SHP77 treated with DMSO at 0.1 percent for 48 hours (cell line): Measurements from ENCODE around the gene ZNF71.

Experiments used
- DNase-seq: peaks from one replicate; lab custom pipeline; 2025; lab: John Stamatoyannopoulos, UW

The ZNF71 gene

DNA sequence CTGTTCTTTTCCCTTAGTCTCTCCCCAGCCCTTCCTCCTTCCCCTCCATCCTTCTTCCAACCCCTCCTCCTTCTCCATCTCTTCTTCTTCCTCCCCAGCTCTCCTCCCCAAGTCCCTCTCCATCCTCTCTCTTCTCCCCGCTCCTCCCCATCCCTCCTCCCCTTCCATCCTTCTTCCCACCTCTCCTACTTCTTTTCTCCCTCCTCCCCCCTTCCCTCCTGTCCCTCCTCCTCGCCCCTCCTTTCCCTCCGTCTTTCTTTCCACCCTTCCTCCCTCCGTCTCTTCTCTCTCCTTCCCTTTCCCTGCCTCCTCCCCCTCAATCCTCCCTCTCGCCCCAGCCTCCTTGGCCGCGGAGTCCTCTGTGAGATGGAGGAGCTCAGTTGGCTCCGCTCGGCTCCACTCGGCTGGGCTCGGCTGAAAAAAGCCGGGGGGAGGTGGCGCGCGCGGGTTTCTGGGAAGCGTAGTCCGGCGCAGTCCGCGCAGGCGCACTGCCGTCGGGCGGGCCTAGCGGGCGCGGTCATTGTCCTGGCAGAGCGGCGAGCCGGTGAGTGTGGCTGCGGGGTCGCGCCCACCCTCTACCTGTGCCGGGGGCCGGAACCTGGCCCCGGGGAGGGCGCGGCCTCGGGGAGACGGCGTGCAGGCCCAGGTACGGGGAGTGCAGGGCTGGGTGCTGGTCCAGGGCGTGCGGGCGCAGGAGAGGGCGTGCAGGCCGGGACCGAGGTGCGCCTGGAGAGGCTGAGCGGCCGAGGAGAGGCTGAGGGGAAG is at the start of gene ZNF71:
Gene ZNF71 (plus strand): TSS at position 520 of the 765 bp plus-strand sequence. CDS start 6,257 bp downstream, outside the sequence.
- peak; percentile 42 for DNase-seq

GRCh38 chr19:56547535-56547934 is 47.6 kb upstream of the ZNF71 start:
- DNase-seq, result no peak

- DNase-seq, result no peak
Measured at GRCh38 chr19:56554272-56554869, 40.7 kb upstream of the ZNF71 start.

GRCh38 chr19:56562766-56563165 is 32.3 kb upstream of the ZNF71 start:
- no peak for DNase-seq

GRCh38 chr19:56566904-56567273 is 28.2 kb upstream of the ZNF71 start:
- DNase-seq, result no peak

DNA sequence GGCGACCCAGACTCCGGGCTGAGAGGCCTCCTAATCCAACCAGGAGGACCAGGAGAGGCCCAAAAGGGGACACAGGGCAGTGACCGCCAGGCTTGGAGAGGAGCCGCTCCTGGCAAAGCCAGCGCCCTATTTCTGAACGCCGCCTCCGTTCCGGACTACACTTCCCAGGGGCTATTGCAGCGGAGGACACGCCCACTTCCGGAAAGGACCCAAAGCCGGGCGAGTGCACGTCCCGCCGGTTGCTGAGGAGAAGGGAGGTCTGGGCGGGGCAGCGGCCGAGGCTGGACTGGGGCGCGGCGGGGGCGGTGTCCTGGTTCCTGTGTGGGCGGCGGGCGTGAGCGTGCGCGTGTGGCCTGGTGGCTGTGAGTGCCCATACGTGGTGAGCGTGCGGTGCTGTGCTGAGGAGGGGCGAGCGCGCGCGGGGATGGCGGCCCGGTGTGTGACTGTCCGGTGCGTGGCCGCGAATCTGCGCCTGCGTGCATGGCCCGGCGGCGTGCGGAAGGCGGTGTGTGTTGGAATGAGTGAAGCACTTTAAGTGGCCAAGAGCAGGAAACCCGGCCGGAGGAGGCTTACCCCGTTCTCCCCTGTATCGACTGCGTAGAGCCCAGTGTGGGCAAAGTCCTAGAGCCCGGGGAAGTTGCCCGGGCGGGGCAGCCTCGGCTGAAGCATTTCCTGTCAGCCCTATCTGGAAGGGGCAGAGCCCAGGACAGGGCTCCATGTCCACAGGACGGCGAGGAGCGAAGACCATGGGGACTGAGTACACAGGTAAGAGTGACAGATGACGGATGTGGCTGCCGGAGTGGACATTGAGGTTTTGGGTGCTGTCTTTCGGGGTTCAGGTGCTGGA is 27.6 kb upstream of the ZNF71 start, which contains the start of gene ZNF470:
Gene ZNF470 (plus strand): TSS at position 195 of the 847 bp plus-strand sequence. CDS start 2,844 bp downstream, outside the sequence.
- peak; percentile 79 for DNase-seq

- DNase-seq, result no peak
Measured at GRCh38 chr19:56572589-56572988, 22.5 kb upstream of the ZNF71 start.

- no peak for DNase-seq
Measured at GRCh38 chr19:56573914-56574313, 21.2 kb upstream of the ZNF71 start.

- DNase-seq, result no peak
Measured at GRCh38 chr19:56577719-56578602, 17.1 kb upstream of the ZNF71 start.

- DNase-seq, result no peak
Measured at GRCh38 chr19:56594446-56594782, 688 bp upstream of the ZNF71 start.

GRCh38 chr19:56595548-56595899 is 422 bp downstream of the ZNF71 start:
- no peak for DNase-seq

- no peak for DNase-seq
Measured at GRCh38 chr19:56596676-56597075, 1.6 kb downstream of the ZNF71 start.

DNA sequence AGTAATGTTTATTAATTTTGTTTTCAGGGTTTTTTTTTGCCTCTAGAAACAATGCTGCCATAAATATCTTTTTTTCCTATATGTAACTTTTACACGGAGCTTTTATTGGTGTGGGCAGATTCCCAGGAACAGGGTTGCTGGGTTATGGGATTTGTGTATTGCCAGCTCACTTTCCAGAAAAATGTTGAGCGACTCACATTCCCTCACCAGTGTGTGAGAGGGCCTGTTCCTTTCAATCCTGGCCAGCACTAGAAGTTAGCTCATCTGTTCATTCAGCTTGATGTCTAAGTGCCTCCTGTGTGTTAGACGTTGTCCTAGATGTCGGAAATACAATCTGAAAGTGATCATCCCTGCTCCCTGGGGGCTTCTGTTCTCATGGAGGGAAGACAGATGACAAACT is 2.6 kb downstream of the ZNF71 start:
- no peak for DNase-seq

DNA sequence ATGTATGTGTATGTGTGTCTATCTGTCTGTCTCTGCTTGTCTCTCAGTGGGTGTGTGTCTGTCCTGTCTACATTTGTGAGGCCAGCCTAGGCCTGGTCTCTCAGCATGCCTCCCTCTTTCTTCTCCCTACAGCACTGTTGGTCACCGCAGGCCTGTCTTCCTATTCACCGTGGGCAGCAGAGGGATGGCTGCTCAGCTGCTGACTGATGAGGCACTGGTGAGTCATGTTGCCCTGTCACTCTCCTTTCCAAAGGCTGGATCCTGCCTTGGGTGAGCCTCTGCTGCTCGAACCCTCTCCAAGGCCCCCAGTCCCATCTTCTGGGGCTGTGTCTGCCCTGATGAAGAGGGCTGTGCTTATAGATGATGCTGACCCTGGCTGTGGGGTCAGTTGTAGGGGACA is 6.3 kb downstream of the ZNF71 start:
- DNase-seq, result no peak

DNA sequence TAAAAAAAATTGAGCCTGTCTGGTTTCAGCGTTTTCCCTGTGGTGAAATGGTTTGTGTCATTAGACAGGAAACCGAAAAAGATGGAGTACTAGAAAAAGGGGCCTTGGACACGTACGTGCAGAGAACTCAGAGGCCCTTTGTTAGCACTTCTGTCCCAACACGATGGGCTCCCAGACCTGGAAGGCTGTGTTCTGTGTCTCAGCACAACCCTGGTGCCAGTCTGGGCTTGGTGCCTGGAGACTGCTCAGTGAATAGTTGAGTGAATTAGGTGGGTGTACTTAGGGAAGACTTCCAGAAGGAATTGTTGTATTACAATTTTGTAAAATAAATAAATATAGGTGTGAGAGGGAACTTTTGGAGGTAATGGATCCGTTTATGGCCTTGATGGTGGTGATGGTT is 8.7 kb downstream of the ZNF71 start:
- DNase-seq, result no peak

DNA sequence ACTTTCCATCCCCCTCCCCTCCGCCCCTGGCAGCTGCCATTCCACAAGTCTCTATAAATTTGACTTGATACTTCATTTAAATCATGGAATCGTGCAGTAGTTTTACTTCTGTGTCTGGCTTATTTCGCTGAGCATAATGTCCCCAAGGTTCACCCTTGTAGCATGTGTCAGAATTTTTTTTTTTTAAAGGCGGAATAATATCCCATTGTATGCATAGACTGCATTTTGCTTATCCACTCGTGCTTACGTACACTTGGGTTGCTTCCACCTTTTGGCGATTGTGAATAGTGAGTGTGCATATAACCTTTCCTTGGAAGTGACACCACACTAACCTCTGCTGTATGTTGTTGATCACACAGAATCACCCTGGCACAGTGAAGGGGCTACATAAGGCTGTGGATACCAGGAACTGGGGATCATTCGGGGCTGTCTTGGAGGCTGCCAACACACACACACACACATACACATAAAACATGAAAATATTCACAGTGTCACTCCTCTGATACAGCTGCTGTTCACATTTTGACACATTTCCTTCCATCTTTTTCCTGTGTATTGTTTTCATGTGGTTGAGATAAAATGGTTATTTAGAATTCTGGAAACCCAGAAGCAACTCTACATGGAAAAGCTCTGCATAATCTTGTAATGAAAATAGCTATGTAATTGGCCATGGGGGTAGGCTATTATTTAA is 13.3 kb downstream of the ZNF71 start:
- DNase-seq, result no peak

DNA sequence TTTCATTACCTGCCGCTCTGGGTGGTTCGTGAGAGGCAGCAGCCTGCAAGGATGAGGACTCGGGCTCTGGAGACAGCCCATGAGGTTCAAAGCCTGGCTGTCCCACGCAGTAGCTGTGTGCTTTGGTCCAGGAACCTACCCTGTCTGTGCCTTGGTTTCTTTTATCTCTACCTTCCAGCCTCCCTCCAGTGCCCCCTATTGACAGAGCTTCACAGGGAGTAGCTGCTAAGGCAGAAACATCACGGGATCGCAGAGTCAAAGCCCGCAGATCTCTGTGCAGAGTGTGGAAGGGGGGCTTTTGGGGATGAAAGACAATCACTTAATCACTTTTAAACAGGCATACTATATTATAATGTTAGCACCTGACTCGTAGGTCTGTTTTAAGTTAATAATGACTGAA is 16.2 kb downstream of the ZNF71 start:
- no peak for DNase-seq

GRCh38 chr19:56612737-56613136 is 17.6 kb downstream of the ZNF71 start:
- DNase-seq, result no peak

DNA sequence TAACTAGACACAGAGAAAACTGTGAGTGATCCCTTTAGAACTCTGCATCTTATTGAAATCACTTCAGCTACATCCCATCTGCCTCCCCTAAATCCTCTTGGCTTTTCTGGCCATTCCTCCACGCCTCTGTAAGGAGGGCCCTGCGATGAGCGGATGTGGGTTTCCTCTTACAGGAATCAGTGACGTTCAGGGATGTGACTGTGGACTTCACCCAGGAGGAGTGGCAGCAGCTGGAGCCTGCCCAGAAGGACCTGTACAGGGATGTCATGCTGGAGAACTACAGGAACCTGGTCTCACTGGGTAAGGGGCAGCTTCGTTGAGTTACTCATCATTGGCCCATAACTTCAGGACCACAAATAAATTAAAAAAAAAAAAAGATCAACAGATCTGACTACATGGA is 18.5 kb downstream of the ZNF71 start:
- no peak for DNase-seq

- no peak for DNase-seq
Measured at GRCh38 chr19:56617531-56617930, 22.4 kb downstream of the ZNF71 start.

DNA sequence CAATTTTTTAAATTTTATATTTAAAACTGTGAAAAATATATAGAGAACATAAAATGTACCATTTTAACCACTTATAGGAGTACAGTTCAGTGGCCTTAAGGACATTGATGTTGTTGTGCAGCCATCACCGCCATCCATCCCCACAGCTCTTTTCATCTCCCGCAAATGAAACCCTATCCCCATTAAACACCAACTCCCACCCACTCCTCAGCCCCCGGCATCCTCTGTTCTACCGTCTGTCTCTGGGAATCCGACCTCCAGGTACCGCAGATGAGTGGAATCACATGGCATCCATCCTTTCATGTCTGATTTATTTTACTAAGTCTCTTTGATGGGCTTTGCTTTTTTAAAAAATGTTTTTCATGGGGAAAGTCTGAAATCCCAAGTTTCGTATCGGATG is 24.0 kb downstream of the ZNF71 start:
- no peak for DNase-seq
